DMS 273 treated with DMSO at 0.1 percent for 48 hours (cell line): ENCODE data around the gene FMN2.

ENCODE experiments used
- DNase-seq: peaks from one replicate; lab custom pipeline; 2025; lab: John Stamatoyannopoulos, UW

FMN2 gene

GRCh38 chr1:240098534-240098933 is 6.9 kb downstream of the FMN2 start:
- no peak for DNase-seq

- no peak for DNase-seq
These were observed 7.6 kb downstream of the FMN2 start for GRCh38 chr1:240099329-240099728.

DNA sequence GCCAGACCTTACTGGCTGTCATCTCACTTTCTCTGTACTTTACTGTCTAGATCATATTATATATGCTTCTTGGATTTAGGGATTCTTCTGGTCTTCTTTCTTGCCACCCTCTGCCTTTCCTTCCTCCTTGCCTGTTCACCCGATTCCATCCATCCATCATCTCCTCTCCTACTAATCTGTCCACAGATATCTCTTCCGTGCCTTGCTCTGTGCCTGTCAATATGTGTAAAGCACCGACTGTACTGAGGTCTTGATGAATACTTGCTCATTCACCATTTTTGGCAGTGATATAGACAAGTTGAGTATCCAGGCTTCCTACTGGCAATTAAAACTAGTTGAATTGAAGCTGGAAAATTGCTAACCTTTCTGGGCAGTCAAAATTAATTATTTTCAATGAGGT is 8.1 kb downstream of the FMN2 start:
- DNase-seq: no peak

GRCh38 chr1:240100371-240100934 is 8.8 kb downstream of the FMN2 start:
- no peak for DNase-seq

DNA sequence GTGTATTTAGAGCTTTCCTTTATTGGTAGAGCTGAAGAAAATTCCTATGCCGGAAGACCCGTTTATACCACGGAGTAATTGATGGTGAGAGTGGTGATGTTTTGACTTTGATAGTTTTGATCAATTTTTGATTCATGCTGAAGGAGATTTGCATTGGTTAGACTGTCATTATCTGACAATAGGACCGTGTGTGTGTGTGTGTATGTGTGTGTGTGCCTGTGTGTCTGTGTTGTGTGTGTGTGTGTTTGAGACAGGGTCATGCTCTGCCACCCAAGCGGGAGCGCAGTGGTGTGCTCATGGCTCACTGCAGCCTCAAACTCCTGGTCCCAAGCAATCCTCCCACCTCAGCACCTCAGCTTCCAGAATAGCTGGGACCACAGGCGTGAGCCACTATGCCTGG is 9.6 kb downstream of the FMN2 start:
- no peak for DNase-seq

GRCh38 chr1:240101737-240102136 is 10.1 kb downstream of the FMN2 start:
- no peak for DNase-seq

- DNase-seq: no peak
These were observed 13.0 kb downstream of the FMN2 start for GRCh38 chr1:240104672-240105071.

DNA sequence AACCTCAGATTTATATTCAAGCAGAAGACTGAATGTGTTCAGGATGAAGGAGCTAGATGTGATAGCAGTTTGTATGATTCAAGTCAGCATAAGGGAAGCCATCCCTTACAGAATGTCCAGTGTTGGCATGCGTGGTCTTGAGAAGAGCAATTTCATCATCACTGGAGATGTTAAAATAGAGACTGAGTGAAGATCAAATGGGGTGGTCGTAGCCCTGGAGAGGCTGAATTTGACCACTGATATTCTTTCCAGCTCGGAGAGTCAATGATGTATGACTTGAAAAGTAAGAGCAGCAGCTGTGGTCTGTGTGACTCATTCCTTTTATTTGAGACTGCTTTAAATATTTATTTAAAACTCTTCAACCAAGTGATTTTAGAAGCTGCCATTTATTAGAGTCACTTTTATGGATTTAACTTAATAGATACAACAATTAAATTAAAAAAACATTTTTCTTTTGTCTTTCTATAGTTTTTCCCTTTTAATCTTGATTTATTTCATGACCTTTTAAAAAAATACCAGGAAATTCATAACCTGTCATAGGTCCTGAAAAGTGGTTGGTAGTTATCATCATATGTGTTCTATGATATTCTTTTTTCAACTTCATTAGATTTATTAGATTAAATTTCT is 15.5 kb downstream of the FMN2 start:
- DNase-seq: no peak

- DNase-seq: no peak
These were observed 17.4 kb downstream of the FMN2 start for GRCh38 chr1:240109130-240109529.

DNA sequence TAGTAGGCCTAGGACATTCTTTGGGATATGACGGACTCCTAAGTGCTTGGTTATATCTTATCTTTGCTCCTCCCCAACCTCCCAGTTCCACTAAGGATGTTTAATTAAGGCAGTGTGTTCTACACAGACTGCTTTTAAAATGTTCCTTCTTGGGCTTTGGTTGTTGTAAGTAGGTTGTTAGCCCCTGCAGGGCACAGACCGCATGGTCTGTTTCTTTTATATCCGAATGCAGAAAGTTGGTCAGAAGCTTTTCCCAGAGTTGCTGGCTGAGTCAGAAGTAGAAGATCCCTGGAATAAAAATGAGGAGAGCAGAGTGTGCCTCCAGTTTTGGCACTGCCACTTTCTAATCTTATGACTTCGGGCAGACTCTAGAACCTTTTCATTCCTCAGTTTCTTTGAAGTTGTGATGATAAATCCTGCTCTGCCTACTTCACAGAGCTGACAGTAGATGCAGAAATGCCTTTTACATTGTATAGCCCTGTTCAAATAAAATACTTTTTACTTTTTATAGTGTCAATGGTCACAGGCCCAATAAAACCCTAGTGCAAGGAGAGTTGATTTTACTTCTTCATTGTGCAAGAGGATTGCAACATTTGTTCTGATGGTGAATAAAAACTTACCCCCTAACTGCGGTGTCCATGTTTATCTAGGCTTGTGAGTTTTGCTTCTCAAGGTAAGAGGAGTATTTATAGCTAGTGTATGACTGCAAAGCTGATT is 18.4 kb downstream of the FMN2 start:
- no peak for DNase-seq

- DNase-seq: no peak
These were observed 19.9 kb downstream of the FMN2 start for GRCh38 chr1:240111558-240111957.

DNA sequence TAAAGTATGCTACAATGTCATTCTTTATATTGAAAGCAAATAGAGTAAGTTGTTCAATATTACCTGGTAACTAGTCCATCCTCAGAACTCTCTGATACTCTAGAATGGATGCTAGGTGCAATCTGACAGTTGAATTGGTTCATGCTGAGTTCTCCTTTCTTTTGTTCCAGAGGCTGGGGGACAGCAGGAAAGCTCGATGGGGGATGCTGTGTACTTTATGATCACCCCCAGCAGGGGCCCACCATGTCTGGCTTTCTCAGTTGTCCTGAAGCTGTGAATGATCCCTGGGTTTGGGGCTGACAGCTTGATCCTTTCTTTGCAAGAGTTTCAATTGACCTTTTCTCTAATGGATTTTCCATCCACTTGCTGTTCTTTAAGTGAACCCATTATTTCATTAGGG is 22.5 kb downstream of the FMN2 start:
- DNase-seq: no peak

DNA sequence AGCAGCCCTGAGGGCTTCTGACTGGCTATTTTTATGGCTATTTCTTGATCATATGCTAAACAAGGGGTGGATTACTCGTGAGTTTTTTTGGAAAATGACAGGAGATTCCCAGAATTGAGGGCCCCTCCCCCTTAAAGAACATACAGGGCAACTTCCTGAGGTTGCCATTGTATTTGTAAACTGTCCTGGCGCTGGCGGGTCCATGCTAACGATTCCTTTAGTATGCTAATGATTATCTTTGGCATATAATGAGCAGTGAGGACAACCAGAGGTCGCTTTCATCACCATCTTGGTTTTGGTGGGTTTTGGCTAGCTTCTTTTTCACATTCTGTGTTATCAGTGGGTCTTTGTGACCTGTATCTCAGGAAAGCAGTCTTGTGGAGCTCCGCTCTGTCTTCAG is 24.1 kb downstream of the FMN2 start:
- no peak for DNase-seq

DNA sequence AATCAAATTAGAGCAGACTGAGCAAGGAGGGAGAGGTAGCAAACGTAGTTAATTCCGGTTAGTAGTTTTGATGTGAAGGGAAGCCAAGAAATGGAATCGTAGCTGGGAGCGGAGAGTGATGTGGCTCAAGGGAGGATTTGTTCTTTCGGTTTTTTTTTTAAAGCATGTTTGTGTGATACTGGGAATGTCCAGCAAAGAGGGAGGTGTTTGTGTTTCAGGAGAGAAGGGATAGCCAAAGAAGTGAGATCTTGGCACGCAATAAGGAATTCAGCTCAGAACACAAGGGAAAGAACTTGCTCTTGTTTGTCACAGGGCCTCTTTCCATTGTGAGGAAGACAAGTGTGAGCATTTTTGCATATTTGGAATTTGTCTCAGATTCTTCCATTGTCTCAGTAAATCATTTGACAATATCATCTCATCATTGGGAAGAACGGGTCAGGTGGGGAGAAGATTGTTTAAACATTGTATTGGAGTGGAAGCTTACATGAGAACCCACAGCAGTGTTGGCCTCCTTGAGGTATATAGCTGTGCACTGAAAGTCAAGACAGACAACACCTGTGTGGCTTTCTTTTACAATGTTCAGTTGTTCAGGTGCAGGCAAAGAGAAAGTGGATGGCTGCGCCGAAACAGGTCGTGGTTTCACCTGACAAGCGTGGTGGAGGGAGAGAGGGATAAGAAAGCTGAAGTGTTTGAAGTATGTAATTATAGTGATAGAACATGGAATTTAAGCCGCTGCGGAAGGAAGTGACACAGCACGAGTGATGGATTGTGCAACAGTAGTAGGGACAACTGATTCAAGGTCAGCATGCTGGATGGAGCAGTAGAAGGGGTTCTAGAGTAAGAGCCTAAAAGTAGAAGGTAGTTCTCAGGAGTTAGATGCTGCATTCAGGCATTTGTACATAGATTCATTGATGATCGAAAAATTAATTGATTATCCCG is 25.4 kb downstream of the FMN2 start:
- DNase-seq: no peak

DNA sequence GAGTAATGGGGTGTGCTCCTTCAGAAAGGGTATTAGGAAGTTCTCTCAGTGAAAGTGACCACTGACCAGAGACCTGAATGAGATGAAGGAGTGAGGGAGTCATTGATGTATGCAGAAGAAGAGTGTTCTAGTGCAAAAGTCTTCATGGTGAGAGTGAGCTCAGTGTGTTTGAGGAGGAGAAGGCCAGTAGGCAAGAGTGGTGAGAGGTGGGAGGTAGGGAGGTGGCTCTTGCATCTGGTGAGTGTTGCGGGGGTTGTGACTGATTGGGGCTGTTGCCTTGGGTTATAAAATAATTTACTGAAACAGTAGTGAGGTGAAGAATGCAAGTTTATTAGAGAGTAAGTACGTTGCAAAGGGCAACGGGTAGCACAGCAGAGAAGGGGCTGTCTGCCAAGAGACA is 26.2 kb downstream of the FMN2 start:
- DNase-seq: no peak

DNA sequence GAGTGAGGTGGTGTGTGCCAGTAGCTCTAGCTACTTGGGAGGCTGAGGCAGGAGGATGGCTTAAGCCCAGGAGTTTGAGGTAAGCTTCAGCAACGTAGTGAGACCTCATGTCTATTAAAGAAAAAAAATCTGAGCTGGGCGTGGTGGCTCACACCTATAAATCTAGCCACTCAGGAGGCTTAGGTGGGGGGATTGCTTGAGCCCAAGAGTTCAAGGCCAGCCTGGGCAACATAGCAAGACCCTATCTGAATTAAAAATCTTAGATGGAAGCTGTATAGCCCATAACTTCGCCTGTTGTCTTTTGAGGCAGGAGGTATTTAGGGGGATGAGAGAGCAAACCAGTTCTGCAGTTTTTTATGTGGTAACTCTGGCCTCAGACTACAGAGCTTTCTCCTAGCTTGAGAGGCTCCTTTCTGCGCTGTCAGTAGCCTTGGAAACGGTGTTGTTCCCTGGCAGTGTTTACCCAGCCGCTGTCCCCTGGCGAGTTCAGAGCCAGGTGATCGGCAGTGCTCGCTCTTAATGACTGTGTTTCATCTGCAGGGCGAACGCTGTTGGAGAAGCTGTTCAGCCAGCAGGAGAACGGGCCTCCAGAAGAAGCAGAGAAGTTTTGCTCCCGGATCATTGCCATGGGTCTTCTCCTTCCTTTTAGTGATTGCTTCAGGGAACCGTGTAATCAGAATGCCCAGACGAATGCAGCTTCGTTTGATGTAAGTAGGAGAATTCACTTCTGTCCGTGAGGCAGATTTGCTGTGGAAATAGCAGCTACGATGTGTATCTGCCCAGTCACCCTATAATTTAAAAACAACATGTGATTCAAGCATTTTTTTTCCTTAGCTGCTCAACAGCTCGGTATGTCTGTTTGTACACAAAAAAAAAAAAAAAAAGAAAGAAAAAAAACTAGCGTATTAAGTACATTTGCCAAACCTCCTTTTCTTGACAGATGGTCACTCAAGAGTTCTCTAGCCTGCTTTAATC is 31.2 kb downstream of the FMN2 start:
- no peak for DNase-seq

DNA sequence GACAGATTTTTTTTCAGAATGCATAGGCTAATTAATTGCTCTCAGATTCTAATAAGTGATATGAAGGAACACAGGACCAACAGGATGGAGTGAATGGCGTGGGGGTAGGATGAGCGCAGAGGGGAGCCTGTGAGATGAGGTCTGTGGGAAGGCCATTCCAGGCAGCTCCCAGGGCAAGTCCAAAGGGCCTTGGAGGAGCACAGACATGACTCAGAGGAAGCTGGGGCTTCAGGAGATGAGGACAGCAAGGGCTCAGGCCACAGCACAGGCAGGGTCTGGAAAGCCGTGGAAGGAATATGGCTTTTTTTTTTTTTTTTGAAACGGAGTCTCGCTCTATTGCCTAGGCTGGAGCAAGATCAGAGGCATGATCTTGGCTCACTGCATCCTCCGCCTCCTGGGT is 35.1 kb downstream of the FMN2 start:
- DNase-seq: no peak

DNA sequence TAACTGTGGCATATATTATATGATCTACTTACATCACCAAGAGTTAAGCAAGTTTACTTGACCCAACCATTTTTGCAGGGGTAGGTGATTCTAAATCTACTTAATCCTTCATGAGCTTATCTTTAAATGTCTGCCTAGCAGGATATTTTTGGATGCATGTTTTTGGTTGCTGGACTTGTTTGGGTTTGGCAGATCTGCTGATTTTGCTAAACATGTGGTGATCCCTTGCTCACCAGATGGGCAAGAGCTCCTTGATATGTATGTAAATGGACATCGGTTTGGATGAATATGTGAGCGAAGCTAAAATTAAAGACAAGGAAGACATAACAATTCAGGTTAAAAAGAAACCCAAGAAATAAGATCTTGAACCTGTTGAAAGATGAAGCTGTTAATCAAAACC is 36.7 kb downstream of the FMN2 start:
- no peak for DNase-seq

DNA sequence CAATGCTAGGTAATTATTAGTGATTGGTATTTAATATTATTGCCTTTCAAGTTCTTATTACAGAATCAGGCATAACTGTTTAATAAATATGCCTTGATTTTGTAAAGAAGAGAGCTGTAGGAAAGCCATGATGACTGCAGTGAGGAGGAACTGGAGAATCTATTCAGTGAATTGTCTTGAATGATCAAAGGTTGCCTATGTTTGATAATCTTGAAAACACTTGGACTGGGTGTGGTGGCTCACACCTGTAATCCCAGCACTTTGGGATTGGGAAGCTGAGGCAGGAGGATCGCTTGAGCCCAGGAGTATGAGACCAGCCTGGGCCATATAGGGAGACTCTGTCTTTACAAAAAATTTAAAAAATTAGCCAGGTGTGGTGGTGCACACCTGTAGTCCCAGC is 42.4 kb downstream of the FMN2 start:
- DNase-seq: no peak

DNA sequence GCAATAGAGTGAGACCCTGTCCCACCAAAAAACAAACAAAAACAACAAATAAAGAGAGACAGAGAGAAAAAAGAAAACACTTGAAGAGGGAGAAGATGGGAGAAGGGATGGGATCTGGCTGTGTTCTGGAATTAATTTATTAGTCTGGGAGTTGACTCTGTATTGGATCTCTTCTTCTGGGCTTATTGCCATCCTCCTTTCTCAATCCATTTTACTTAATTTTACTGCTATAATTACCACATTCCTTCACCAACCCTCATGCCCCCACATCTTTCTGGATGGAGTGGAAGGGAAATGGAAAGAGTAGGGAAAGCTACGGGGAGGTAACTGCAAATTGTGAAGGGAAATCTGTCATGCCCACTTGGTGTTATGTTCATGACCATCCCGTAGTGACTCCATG is 42.9 kb downstream of the FMN2 start:
- no peak for DNase-seq

DNA sequence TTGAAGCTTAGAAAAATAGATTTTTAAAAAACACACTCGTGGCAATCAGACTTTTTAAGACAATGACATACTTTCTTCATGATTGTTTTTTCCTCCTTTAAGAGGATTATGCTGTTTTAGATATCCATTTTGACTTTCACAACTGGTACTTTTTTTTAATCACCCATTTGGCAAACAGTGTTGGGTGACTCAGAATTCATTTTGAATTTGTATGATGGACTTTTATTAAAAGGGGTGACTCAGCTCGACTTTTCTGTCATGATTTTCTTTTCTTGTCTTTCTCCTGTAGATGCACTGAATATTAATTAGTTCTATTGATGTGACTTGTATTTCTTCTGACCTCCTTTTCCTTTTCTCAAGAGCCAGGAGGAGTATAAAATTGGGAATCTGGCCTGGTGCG is 44.7 kb downstream of the FMN2 start:
- DNase-seq: no peak
